Thymus (tissue), 11 donors: ENCODE measurements around the gene MAP4K1. TPM values are rescaled to one million over a fixed set of nuclear protein-coding genes. Genes with fewer than 3 reads are reported as not detected.

Source experiments
- DNase-seq, 9 donors: peaks; one replicate each; pipeline ENCODE4 v3.0.0-alpha.2; 2013; ENCODE audit warnings: low spot score in 9 of 9, low read depth in 6 of 9, missing footprints in 1 of 9
- H3K27ac ChIP-seq, 2 donors: one replicate each; pipeline ENCODE4 v1.5.1; 2013; ENCODE audit warnings: control low read depth in 1 of 2, low read depth in 1 of 2, low read length in 1 of 2, mild to moderate bottlenecking in 1 of 2, moderate library complexity in 1 of 2
- H3K27me3 ChIP-seq, 2 donors: one replicate each; pipeline ENCODE4 v1.5.1; 2013; ENCODE audit warnings: low read length in 1 of 2; ENCODE audit not compliant: control insufficient read depth in 2 of 2, insufficient read depth in 1 of 2
- H3K36me3 ChIP-seq, 2 donors: one replicate each; pipeline ENCODE4 v1.5.1; 2013; ENCODE audit warnings: low read length in 1 of 2, mild to moderate bottlenecking in 1 of 2, moderate library complexity in 1 of 2; ENCODE audit not compliant: control insufficient read depth in 2 of 2, insufficient read depth in 2 of 2
- H3K4me1 ChIP-seq, 2 donors: one replicate each; pipeline ENCODE4 v1.5.1; 2013; ENCODE audit warnings: low read length in 2 of 2; ENCODE audit not compliant: control insufficient read depth in 2 of 2, insufficient read depth in 2 of 2
- H3K4me3 ChIP-seq, 2 donors: one replicate each; pipeline ENCODE4 v1.5.1; 2013; ENCODE audit warnings: low read length in 2 of 2, control low read depth in 1 of 2, mild to moderate bottlenecking in 1 of 2
- H3K9me3 ChIP-seq, 2 donors: one replicate each; pipeline ENCODE4 v1.5.1; 2013; ENCODE audit warnings: low read length in 1 of 2, mild to moderate bottlenecking in 1 of 2; ENCODE audit not compliant: control insufficient read depth in 2 of 2, insufficient read depth in 1 of 2
- WGBS: extraction: QIAGEN DNeasy Blood & Tissue Kit; methylation state at CpG from one replicate; pipeline ENCODE4 v1.1.7; 2013; 5-methylcytosine and 5-hydroxymethylcytosine counted together
- polyA plus RNA-seq: library from polyadenylated mRNA; stranded (reverse); fragments of 200-250 nt; gene quantifications from one replicate; pipeline ENCODE4 v1.2.3, GENCODE V29; 2013
- total RNA-seq: library from RNA; stranded (reverse); fragments of 120-200 nt; gene quantifications from one replicate; pipeline ENCODE4 v1.2.4, GENCODE V29; 2013
- donor health status: healthy.

Gene MAP4K1
- total and polyA plus RNA-seq, 2 donors: 24.6 to 82.9 TPM

DNA sequence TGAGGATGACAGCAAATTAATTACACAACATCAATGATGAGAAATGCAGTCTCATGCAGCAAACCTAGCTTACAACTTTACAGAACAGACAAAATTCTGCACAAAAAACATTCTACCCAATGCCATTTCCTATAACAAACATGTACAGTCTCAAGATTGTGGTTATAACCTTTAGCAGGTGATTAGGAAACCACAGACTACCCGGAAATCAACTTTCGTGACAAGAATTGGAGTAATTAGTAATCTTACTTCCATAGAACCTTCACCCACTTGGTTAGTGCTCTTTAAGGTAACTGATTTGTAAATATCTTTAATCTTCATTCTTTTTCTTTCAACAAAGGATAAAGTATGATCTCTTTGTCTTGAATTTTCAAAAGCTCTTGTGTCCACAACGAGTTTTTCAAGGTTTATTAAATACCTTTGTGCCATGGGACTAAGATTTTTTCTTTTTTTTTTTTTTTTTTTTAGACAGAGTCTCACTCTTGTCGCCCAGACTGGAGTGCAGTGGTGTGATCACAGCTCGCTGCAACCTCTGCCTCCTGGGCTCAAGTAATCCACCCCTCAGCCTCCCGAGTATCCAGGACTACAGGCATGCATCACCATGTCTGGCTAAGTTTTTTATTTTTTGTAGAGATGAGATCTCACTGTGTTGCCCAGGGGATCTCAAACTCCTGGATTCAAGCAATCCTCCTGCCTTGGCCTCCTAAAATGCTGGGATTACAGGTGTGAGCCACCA is 78.8 kb downstream of the MAP4K1 start:
- Histone ChIP-seq H3K27ac (no peak overlapping the region), H3K27me3 (peaks cover 0 to 6% of the 10 kb centered on the region in 2 donors), H3K36me3 (no peaks in the 10 kb centered on the region), H3K4me3 (no peak overlapping the region), H3K4me1 (no peaks in the 10 kb centered on the region), H3K9me3 (peaks cover 0 to 16% of the 10 kb centered on the region in 2 donors)
- DNase-seq: peak in 1 of 9 donors; percentile 49
- 47% methylated on average over 6 of the region's 6 CpGs for WGBS

DNA sequence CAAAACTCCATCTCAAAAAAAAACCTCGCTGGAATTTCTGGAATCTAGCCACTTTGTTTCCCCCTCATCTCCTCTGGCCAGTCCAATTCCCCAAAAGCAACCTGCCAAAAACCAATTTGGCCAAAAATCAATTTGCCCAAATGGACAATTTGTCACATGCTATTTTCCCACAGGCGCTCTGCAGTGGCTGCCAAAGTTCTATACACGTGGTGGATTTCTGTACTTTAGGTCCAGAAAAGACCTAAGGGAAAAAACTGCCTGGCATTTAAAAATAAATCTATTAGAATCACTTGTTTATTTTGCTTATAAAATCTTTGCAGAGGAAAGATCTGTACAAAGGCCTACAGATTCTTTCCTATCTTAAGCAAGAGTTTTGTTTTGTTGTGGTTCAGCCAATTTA is 79.4 kb downstream of the MAP4K1 start:
- WGBS: 72% methylated on average over 3 of the region's 3 CpGs
- no peak for DNase-seq
- Histone ChIP-seq H3K9me3 (peaks cover 0 to 16% of the 10 kb centered on the region in 2 donors), H3K4me3 (no peak overlapping the region), H3K27ac (no peak overlapping the region), H3K36me3 (no peaks in the 10 kb centered on the region), H3K27me3 (peaks cover 0 to 3% of the 10 kb centered on the region in 2 donors), H3K4me1 (no peaks in the 10 kb centered on the region)

Other genes starting within 250 kb of the MAP4K1 start
- 169 TPM for gene PSMD8, start 243.4 kb downstream of the MAP4K1 start, total RNA-seq
- 64.5 TPM for gene PSMD8, start 243.4 kb downstream of the MAP4K1 start, polyA plus RNA-seq
- not detected for gene GGN, start 229.9 kb downstream of the MAP4K1 start, total RNA-seq
- gene GGN, start 229.9 kb downstream of the MAP4K1 start, polyA plus RNA-seq: 0.07 TPM
- under 0.01 TPM for gene SPRED3, start 229.3 kb downstream of the MAP4K1 start, total RNA-seq
- 0.27 TPM for gene SPRED3, start 229.3 kb downstream of the MAP4K1 start, polyA plus RNA-seq
- gene FAM98C, start 214.9 kb downstream of the MAP4K1 start, total RNA-seq: 12.6 TPM
- gene FAM98C, start 214.9 kb downstream of the MAP4K1 start, polyA plus RNA-seq: 22.0 TPM
- gene RASGRP4, start 191.7 kb downstream of the MAP4K1 start, total RNA-seq: 1.1 TPM
- gene RASGRP4, start 191.7 kb downstream of the MAP4K1 start, polyA plus RNA-seq: 1.7 TPM
- gene RYR1, start 184.3 kb downstream of the MAP4K1 start, total RNA-seq: 1.1 TPM
- 1.8 TPM for gene RYR1, start 184.3 kb downstream of the MAP4K1 start, polyA plus RNA-seq
- gene EIF3K, start 1.2 kb upstream of the MAP4K1 start, total RNA-seq: 317 TPM
- 268 TPM for gene EIF3K, start 1.2 kb upstream of the MAP4K1 start, polyA plus RNA-seq
- 23.8 TPM for gene ACTN4, start 29.7 kb upstream of the MAP4K1 start, total RNA-seq
- 124 TPM for gene ACTN4, start 29.7 kb upstream of the MAP4K1 start, polyA plus RNA-seq
- 1.6 TPM for gene CAPN12, start 126.5 kb upstream of the MAP4K1 start, total RNA-seq
- gene CAPN12, start 126.5 kb upstream of the MAP4K1 start, polyA plus RNA-seq: 6.5 TPM
- gene LGALS7, start 155.6 kb upstream of the MAP4K1 start, total RNA-seq: 7.0 TPM
- gene LGALS7, start 155.6 kb upstream of the MAP4K1 start, polyA plus RNA-seq: 129 TPM
- gene LGALS7B, start 171.2 kb upstream of the MAP4K1 start, total RNA-seq: 14.7 TPM
- gene LGALS7B, start 171.2 kb upstream of the MAP4K1 start, polyA plus RNA-seq: 234 TPM
- gene LGALS4, start 195.0 kb upstream of the MAP4K1 start, total RNA-seq: 1.1 TPM
- 6.8 TPM for gene LGALS4, start 195.0 kb upstream of the MAP4K1 start, polyA plus RNA-seq
- gene ECH1, start 213.8 kb upstream of the MAP4K1 start, total RNA-seq: 37.4 TPM
- gene ECH1, start 213.8 kb upstream of the MAP4K1 start, polyA plus RNA-seq: 178 TPM
- 269 TPM for gene HNRNPL, start 232.0 kb upstream of the MAP4K1 start, total RNA-seq
- 198 TPM for gene HNRNPL, start 232.0 kb upstream of the MAP4K1 start, polyA plus RNA-seq